Astrocyte (in vitro differentiated cells and primary cell): Measurements from ENCODE around the gene KRT6B.
"Not testable (repeated sequence)": the region's sequence is repeated elsewhere in the genome, so short reads cannot be mapped to it uniquely, and the experiment has no call there.

ENCODE experiments used
- EZH2 ChIP-seq: IDR thresholded peaks from 2 replicates; pipeline ENCODE4 v1.6.1; 2012; ENCODE audit warnings: mild to moderate bottlenecking, low read length, inconsistent platforms; ENCODE audit not compliant: insufficient read depth
- TF ChIP-seq, protein P1 (sequence below): IDR thresholded peaks from 2 replicates; pipeline ENCODE4 v1.5.1; 2011; ENCODE audit warnings: low read depth, mild to moderate bottlenecking, inconsistent platforms, low read length, moderate library complexity; ENCODE audit not compliant: insufficient read depth

DNA sequence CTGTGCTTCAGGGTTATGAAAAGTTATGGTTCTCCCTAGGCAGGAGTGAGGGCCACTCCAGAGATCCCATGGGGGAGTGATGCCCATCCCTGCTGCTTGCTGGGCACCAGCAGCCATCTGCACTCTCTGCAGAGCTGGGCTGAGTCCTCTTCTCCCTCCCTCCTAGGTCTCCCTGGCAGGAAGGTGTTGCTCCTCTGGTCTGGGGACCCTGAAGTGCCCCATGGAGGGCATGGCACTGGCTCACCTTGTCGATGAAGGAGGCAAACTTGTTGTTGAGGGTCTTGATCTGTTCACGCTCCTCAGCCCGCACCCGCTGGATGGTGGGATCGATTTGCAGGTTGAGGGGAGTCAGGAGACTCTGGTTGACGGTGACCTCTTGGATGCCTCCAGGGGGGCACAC, 40.5 kb upstream of the KRT6B start:
- TF ChIP-seq, protein P1, sequence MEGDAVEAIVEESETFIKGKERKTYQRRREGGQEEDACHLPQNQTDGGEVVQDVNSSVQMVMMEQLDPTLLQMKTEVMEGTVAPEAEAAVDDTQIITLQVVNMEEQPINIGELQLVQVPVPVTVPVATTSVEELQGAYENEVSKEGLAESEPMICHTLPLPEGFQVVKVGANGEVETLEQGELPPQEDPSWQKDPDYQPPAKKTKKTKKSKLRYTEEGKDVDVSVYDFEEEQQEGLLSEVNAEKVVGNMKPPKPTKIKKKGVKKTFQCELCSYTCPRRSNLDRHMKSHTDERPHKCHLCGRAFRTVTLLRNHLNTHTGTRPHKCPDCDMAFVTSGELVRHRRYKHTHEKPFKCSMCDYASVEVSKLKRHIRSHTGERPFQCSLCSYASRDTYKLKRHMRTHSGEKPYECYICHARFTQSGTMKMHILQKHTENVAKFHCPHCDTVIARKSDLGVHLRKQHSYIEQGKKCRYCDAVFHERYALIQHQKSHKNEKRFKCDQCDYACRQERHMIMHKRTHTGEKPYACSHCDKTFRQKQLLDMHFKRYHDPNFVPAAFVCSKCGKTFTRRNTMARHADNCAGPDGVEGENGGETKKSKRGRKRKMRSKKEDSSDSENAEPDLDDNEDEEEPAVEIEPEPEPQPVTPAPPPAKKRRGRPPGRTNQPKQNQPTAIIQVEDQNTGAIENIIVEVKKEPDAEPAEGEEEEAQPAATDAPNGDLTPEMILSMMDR = not testable (repeated sequence)
- TF ChIP-seq EZH2 = not testable (repeated sequence)
